Neural progenitor cell (in vitro differentiated cells): ENCODE results near the gene CYP2C8. TPM values are rescaled to one million over a fixed set of nuclear protein-coding genes. Genes with fewer than 3 reads are reported as not detected.
"Not testable (repeated sequence)": the region's sequence is repeated elsewhere in the genome, so short reads cannot be mapped to it uniquely, and the experiment has no call there.

ENCODE experiments used
- DNase-seq: peaks from one replicate; pipeline ENCODE4 v3.0.0-alpha.2; 2016; ENCODE audit warnings: low spot score
- H2AFZ ChIP-seq: fragments of 200-600 bp; sonication (generic); replicated peaks from 2 replicates; pipeline ENCODE4 v1.6.1; 2016; ENCODE audit warnings: antibody characterized with exemption
- H3F3A ChIP-seq: fragments of 200-600 bp; sonication (generic); 2 replicates; pipeline ENCODE4 v1.6.1; 2016; ENCODE audit warnings: antibody characterized with exemption, low read depth
- H3K27ac ChIP-seq: fragments of 200-600 bp; sonication (generic); 2 replicates; pipeline ENCODE4 v1.5.1; 2016; ENCODE audit warnings: mild to moderate bottlenecking
- H3K27me3 ChIP-seq: fragments of 200-600 bp; sonication (generic); 2 replicates; pipeline ENCODE4 v1.6.1; 2016; ENCODE audit warnings: mild to moderate bottlenecking, moderate library complexity
- H3K36me3 ChIP-seq: fragments of 200-600 bp; sonication (generic); 2 replicates; pipeline ENCODE4 v1.5.1; 2016
- H3K4me1 ChIP-seq: fragments of 200-600 bp; sonication (generic); 2 replicates; pipeline ENCODE4 v1.6.1; 2016; ENCODE audit warnings: mixed run types
- H3K4me2 ChIP-seq: fragments of 200-600 bp; sonication (generic); 2 replicates; pipeline ENCODE4 v1.6.1; 2016
- H3K4me3 ChIP-seq: fragments of 200-600 bp; sonication (generic); 2 replicates; pipeline ENCODE4 v1.5.1; 2016
- H3K79me2 ChIP-seq: fragments of 200-600 bp; sonication (generic); 2 replicates; pipeline ENCODE4 v1.6.1; 2016; ENCODE audit warnings: low read depth
- H3K9ac ChIP-seq: fragments of 200-600 bp; sonication (generic); 2 replicates; pipeline ENCODE4 v1.6.1; 2016
- H3K9me3 ChIP-seq: fragments of 200-600 bp; sonication (generic); 2 replicates; pipeline ENCODE4 v1.5.1; 2016; ENCODE audit warnings: low read depth
- H4K20me1 ChIP-seq: fragments of 200-600 bp; sonication (generic); 2 replicates; pipeline ENCODE4 v1.6.1; 2016; ENCODE audit warnings: low read depth
- H3K27ac Mint-ChIP-seq: 3 replicates; pipeline ENCODE4 v1.8.0; 2021; ENCODE audit warnings: mixed read lengths
- H3K27me3 Mint-ChIP-seq: 2 replicates; pipeline ENCODE4 v1.8.0; 2022; ENCODE audit warnings: low read depth, mild to moderate bottlenecking, inconsistent platforms, moderate library complexity, mixed read lengths; ENCODE audit not compliant: insufficient read depth
- H3K36me3 Mint-ChIP-seq: 3 replicates; pipeline ENCODE4 v1.8.0; 2021; ENCODE audit warnings: mixed read lengths
- H3K4me1 Mint-ChIP-seq: 3 replicates; pipeline ENCODE4 v1.8.0; 2021; ENCODE audit warnings: mixed read lengths
- H3K4me3 Mint-ChIP-seq: 3 replicates; pipeline ENCODE4 v1.8.0; 2021; ENCODE audit warnings: mild to moderate bottlenecking, moderate library complexity, mixed read lengths
- H3K9me3 Mint-ChIP-seq: 3 replicates; pipeline ENCODE4 v1.8.0; 2020; ENCODE audit warnings: mixed read lengths
- EZH2 ChIP-seq: fragments of 200-600 bp; sonication (generic); IDR thresholded peaks from 2 replicates; pipeline ENCODE4 v1.6.1; 2017; ENCODE audit warnings: antibody characterized with exemption, mild to moderate bottlenecking, moderate library complexity
- EZH2phosphoT487 ChIP-seq: fragments of 200-600 bp; sonication (generic); IDR thresholded peaks from 2 replicates; pipeline ENCODE4 v1.6.1; 2017; ENCODE audit warnings: antibody characterized with exemption
- total RNA-seq: library from RNA; depleted of rRNA; stranded (reverse); fragments of >200 nt; gene quantifications from 2 replicates; pipeline ENCODE4 v1.2.3, GENCODE V29; 2015; ENCODE audit warnings: low replicate concordance
- TF ChIP-seq, protein P1 (sequence below): fragments of 200-600 bp; sonication (generic); IDR thresholded peaks from 2 replicates; pipeline ENCODE4 v1.5.1; 2017; ENCODE audit warnings: antibody characterized with exemption, mild to moderate bottlenecking

The CYP2C8 gene
- total RNA-seq = 1.1 and 2.8 TPM in 2 replicates

DNA sequence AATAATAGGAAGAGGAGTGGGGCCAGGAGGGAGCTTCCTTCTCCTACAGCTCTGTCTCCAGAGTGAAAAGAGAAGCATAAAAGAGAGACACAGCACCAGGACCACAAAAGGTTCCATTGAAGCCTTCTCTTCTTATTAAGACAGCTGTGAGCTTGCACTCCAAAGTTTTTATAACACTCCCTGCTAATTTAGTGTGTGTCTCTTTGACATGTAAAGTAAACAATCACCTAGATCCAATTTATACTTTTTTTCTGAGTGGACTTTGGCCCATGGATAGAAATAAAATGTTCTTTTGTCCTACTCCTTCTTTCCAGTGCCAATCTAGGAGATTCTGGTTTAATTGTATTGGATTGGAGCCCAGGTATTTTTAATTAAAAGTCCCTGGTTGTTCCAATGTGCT, at the start of gene CYP2C8:
Gene CYP2C8, minus strand, starts transcription at position 212 of the 400 bp plus-strand sequence. Its CDS starts 95 bp downstream, at position 117.
- Mint-ChIP-seq H3K27ac (no peak within 1 kb of the TSS), H3K36me3 (no peaks in the 10 kb centered on the region), H3K27me3 (no peaks in the 10 kb centered on the region), H3K9me3 (no peaks in the 10 kb centered on the region), H3K4me3 (no peak within 1 kb of the TSS), H3K4me1 (no peaks in the 10 kb centered on the region)
- Histone ChIP-seq H3F3A (no peaks in the 10 kb centered on the region), H3K4me3 (no peak within 1 kb of the TSS), H3K79me2 (no peaks in the 10 kb centered on the region), H3K4me1 (no peaks in the 10 kb centered on the region), H3K9ac (no peak within 1 kb of the TSS), H2AFZ (no peak within 1 kb of the TSS), H3K36me3 (no peaks in the 10 kb centered on the region), H3K27ac (no peak within 1 kb of the TSS), H3K27me3 (no peaks in the 10 kb centered on the region), H3K4me2 (no peak within 1 kb of the TSS), H3K9me3 (peaks cover 3% of the 10 kb centered on the region), H4K20me1 (no peaks in the 10 kb centered on the region)
- no peak for DNase-seq
- TF ChIP-seq EZH2 (no peak), EZH2phosphoT487 (no peak)
- TF ChIP-seq, protein P1, sequence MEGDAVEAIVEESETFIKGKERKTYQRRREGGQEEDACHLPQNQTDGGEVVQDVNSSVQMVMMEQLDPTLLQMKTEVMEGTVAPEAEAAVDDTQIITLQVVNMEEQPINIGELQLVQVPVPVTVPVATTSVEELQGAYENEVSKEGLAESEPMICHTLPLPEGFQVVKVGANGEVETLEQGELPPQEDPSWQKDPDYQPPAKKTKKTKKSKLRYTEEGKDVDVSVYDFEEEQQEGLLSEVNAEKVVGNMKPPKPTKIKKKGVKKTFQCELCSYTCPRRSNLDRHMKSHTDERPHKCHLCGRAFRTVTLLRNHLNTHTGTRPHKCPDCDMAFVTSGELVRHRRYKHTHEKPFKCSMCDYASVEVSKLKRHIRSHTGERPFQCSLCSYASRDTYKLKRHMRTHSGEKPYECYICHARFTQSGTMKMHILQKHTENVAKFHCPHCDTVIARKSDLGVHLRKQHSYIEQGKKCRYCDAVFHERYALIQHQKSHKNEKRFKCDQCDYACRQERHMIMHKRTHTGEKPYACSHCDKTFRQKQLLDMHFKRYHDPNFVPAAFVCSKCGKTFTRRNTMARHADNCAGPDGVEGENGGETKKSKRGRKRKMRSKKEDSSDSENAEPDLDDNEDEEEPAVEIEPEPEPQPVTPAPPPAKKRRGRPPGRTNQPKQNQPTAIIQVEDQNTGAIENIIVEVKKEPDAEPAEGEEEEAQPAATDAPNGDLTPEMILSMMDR = no peak

DNA sequence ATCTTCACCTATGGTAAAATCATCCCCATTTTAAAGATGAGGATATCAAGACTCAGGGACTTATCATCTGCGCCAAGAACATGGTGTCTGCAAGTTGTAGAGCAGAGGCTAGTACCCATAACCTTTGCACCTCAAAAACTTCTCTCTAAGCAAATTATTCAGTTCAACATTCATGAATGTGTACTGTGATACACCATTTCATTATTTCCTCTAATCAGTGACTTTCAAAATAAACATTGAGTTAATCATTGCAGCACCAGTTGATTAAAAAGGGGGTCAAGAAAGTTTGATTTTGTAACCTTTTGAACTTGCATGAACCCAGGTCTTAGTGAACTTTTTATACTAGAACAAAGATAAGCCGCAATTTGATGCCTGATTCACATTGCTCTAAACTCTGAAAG, 47.6 kb upstream of the CYP2C8 start:
- no peaks in the 10 kb centered on the region for H3K36me3 Mint-ChIP-seq
- no peaks in the 10 kb centered on the region for H3K79me2 ChIP-seq
- H2AFZ ChIP-seq = no peak overlapping the region
- no peaks in the 10 kb centered on the region for H3F3A ChIP-seq
- H3K4me1 ChIP-seq = no peaks in the 10 kb centered on the region
- no peak for TF ChIP-seq EZH2
- TF ChIP-seq, protein P1 = no peak
- no peak for TF ChIP-seq EZH2phosphoT487
- H3K27ac ChIP-seq = no peak overlapping the region
- no peaks in the 10 kb centered on the region for H3K36me3 ChIP-seq
- H3K4me3 Mint-ChIP-seq = no peak overlapping the region
- no peaks in the 10 kb centered on the region for H4K20me1 ChIP-seq
- no peak for DNase-seq
- H3K9me3 ChIP-seq = peaks cover 7% of the 10 kb centered on the region
- H3K27me3 Mint-ChIP-seq = no peaks in the 10 kb centered on the region
- H3K4me3 ChIP-seq = no peak overlapping the region
- H3K27ac Mint-ChIP-seq = no peak overlapping the region
- H3K9me3 Mint-ChIP-seq = peaks cover 24% of the 10 kb centered on the region
- no peaks in the 10 kb centered on the region for H3K27me3 ChIP-seq
- no peaks in the 10 kb centered on the region for H3K4me1 Mint-ChIP-seq
- H3K9ac ChIP-seq = no peak overlapping the region
- no peak overlapping the region for H3K4me2 ChIP-seq

DNA sequence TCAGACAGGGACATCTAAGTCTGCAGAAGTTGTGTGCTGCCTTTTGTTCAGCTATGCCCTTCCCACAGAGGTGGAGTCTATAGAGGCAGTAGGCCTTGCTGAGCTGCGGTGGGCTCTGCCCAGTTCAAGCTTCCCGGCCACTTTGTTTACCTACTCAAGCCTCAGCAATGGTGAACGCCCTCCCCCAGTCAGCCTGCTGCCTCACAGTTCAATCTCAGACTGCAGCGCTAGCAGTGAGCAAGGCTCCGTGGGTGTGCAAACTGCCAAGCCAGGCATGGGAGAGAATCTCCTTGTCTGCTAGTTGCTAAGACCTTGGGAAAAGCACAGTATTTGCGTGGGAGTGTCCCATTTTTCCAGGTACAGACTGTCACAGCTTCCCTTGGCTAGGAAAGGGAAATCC, 41.5 kb upstream of the CYP2C8 start:
- not testable (repeated sequence) for H3K4me3 ChIP-seq, H3K4me1 ChIP-seq, H3K36me3 Mint-ChIP-seq, H3F3A ChIP-seq, H3K36me3 ChIP-seq, H3K27ac Mint-ChIP-seq, H2AFZ ChIP-seq, H3K4me2 ChIP-seq, H3K27me3 Mint-ChIP-seq, H3K9ac ChIP-seq, H3K27me3 ChIP-seq, H3K9me3 ChIP-seq, H4K20me1 ChIP-seq, DNase-seq, H3K9me3 Mint-ChIP-seq, H3K4me3 Mint-ChIP-seq, H3K27ac ChIP-seq, H3K79me2 ChIP-seq, H3K4me1 Mint-ChIP-seq

DNA sequence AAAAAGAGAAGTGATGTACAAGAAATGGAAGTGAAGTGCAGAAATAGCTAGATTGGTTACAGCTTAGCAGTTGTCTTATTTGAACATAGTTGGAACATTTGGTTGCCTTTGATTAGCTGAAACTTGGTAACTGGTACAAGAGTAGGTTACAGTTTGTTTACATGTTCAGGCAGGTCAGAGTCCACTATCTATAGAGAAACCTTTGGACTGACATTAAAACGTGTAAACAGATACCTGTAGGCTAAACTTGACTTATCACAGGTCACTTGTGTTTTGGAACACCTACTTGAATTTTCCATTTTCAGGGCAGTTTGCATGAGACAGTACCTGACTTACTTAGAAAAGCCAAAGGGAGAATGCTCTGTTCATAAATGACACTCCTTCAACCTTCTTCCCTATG, 28.5 kb upstream of the CYP2C8 start:
- H3K79me2 ChIP-seq = no peaks in the 10 kb centered on the region
- no peak for DNase-seq
- H3K4me2 ChIP-seq = no peak overlapping the region
- H3K9ac ChIP-seq = no peak overlapping the region
- H3K27me3 ChIP-seq = no peaks in the 10 kb centered on the region
- Mint-ChIP-seq H3K4me3 (no peak overlapping the region), H3K36me3 (no peaks in the 10 kb centered on the region), H3K4me1 (no peaks in the 10 kb centered on the region), H3K27ac (no peak overlapping the region), H3K9me3 (no peaks in the 10 kb centered on the region), H3K27me3 (peaks cover 3% of the 10 kb centered on the region)
- no peak overlapping the region for H3K27ac ChIP-seq
- H2AFZ ChIP-seq = no peak overlapping the region
- no peaks in the 10 kb centered on the region for H3K9me3 ChIP-seq
- H3F3A ChIP-seq = no peaks in the 10 kb centered on the region
- H3K36me3 ChIP-seq = no peaks in the 10 kb centered on the region
- no peaks in the 10 kb centered on the region for H4K20me1 ChIP-seq
- no peak overlapping the region for H3K4me3 ChIP-seq
- no peaks in the 10 kb centered on the region for H3K4me1 ChIP-seq
- TF ChIP-seq EZH2 (no peak), EZH2phosphoT487 (no peak)
- TF ChIP-seq, protein P1 = no peak
